ENCODE results near the gene C4BPA. TPM values are rescaled to one million over a fixed set of nuclear protein-coding genes. Genes with fewer than 3 reads are reported as not detected.

Gene C4BPA
- total and polyA plus RNA-seq, 2 of the 8 experiments (the other 6 are each of a cell fraction or from before 2014, with no cell fraction given), result not detected

GRCh38 chr1:207188901-207189300, 84.9 kb downstream of the C4BPA start:
- H2AFZ ChIP-seq (ENCODE audit: low read length), result no peak overlapping the region
- DNase-seq (ENCODE audit: low read depth in 1 of 2, low spot score in 2 of 2) (no peak), FAIRE-seq (no peak)
- no peaks in the 10 kb centered on the region for H3K27me3 ChIP-seq (replicated peaks in 1 of 4; ENCODE audit: control insufficient read depth in 3 of 4, extremely low read depth in 1 of 4, insufficient read depth in 3 of 4, low read length in 3 of 4)
- H2AK5ac ChIP-seq (ENCODE audit: low read depth, low read length), result no peak overlapping the region
- TF ChIP-seq CTBP2 (IDR thresholded peaks at IDR 0.05; ENCODE audit: borderline replicate concordance, insufficient read depth, insufficient read length, low read length) (no peak), HDAC6 (IDR thresholded peaks at IDR 0.05; ENCODE audit: low read depth, low read length) (no peak), CHD2 (IDR thresholded peaks at IDR 0.05; ENCODE audit: low read length) (no peak), TAF7 (optimal IDR thresholded peaks at IDR 0.05; ENCODE audit: borderline replicate concordance, low read depth, low read length) (no peak), KDM1A (IDR thresholded peaks at IDR 0.05; ENCODE audit: borderline replicate concordance, low read length) (no peak)
- no peak overlapping the region for H4K8ac ChIP-seq (ENCODE audit: extremely low read depth, insufficient read depth, low read length)
- CTCF ChIA-PET (ENCODE audit: partially characterized antibody), result no interaction called here
- H3K4me1 ChIP-seq (replicated peaks in 1 of 4; ENCODE audit: control insufficient read depth in 3 of 4, insufficient read depth in 4 of 4, low read length in 3 of 4), result no peaks in the 10 kb centered on the region
- no peak overlapping the region for H3K4me3 ChIP-seq (ENCODE audit: extremely low read depth in 1 of 4, insufficient read depth in 2 of 4, low read depth in 3 of 4, low read length in 4 of 4)
- no peak overlapping the region for H2BK15ac ChIP-seq (ENCODE audit: low read length)
- H3K14ac ChIP-seq (ENCODE audit: insufficient read length), result no peak overlapping the region
- H3K23ac ChIP-seq (ENCODE audit: insufficient read length), result no peak overlapping the region
- H2BK20ac ChIP-seq (ENCODE audit: low read length), result no peak overlapping the region
- WGBS, 2 experiments (ENCODE audit: extremely low coverage in 1 of 2, insufficient coverage in 1 of 2, insufficient read length in 1 of 2, insufficient replicate concordance in 2 of 2, low coverage in 1 of 2, low lambda C conversion rate in 2 of 2, missing lambda C conversion rate in 1 of 2), result 82% methylated on average over 1 of the region's 1 CpG; no CpG with 5 or more reads in 1 of the 2 experiments
- no peak overlapping the region for H2BK120ac ChIP-seq (replicated peaks; ENCODE audit: low read depth, low read length)
- H3K23me2 ChIP-seq (ENCODE audit: low read depth, low read length), result no peaks in the 10 kb centered on the region
- H3K4ac ChIP-seq (replicated peaks; ENCODE audit: insufficient read length, low read depth, low read length), result no peak overlapping the region
- no peak overlapping the region for H3K27ac ChIP-seq (ENCODE audit: low read depth, low read length)
- H3K36me3 ChIP-seq (ENCODE audit: control insufficient read depth in 2 of 4, insufficient read depth in 4 of 4, low read length in 3 of 4), result no peaks in the 10 kb centered on the region
- no peak overlapping the region for H3K9ac ChIP-seq (replicated peaks in 1 of 4; ENCODE audit: extremely low read depth in 1 of 4, low read depth in 3 of 4, low read length in 3 of 4)
- H3K56ac ChIP-seq (replicated peaks; ENCODE audit: insufficient read length, low read depth, low read length), result no peak overlapping the region
- no peak overlapping the region for H4K5ac ChIP-seq (ENCODE audit: insufficient read length, low read depth, low read length)
- H4K20me1 ChIP-seq (replicated peaks in 1 of 2; ENCODE audit: control insufficient read depth in 1 of 2, insufficient read depth in 2 of 2, low read length in 2 of 2), result no peaks in the 10 kb centered on the region
- H2BK5ac ChIP-seq (ENCODE audit: low read depth, low read length), result no peak overlapping the region
- no peak overlapping the region for H3K4me2 ChIP-seq (ENCODE audit: insufficient read depth in 1 of 2, low read depth in 2 of 2, low read length in 2 of 2)
- no peaks in the 10 kb centered on the region for H3K79me2 ChIP-seq (ENCODE audit: control insufficient read depth in 1 of 2, insufficient read depth in 2 of 2, low read length in 2 of 2)
- H3K9me3 ChIP-seq (ENCODE audit: insufficient read depth in 2 of 2, low read depth in 1 of 2, low read length in 1 of 2), result no peaks in the 10 kb centered on the region
- H3K18ac ChIP-seq (ENCODE audit: extremely low read depth, low read length), result no peak overlapping the region
- no peak overlapping the region for H2BK12ac ChIP-seq (ENCODE audit: low read depth, low read length)
- H4K91ac ChIP-seq (replicated peaks; ENCODE audit: insufficient read length, low read length), result no peak overlapping the region
- no peaks in the 10 kb centered on the region for H3K79me1 ChIP-seq (ENCODE audit: low read depth, low read length)
- POLR2A ChIA-PET (ENCODE audit: partially characterized antibody), result no interaction called here
